HG03457 (cell line): Measurements from ENCODE around the gene DNAJB8.

Source experiments
- ATAC-seq: cut with Tn5 transposase; IDR thresholded peaks from one replicate; pipeline ENCODE4 v1.9.1; 2021; ENCODE audit warnings: moderate number of reproducible peaks; ENCODE audit not compliant: unreplicated experiment

The DNAJB8 gene

GRCh38 chr3:128494367-128494650 is 27.6 kb upstream of the DNAJB8 start:
- no peak for ATAC-seq

GRCh38 chr3:128493570-128494366 is 27.1 kb upstream of the DNAJB8 start:
- no peak for ATAC-seq

- ATAC-seq, result no peak
Observed at GRCh38 chr3:128492671-128493569, 26.2 kb upstream of the DNAJB8 start, which contains the start of gene GATA2. Gene GATA2 (minus strand): TSS chr3:128493201. CDS start chr3:128487031, 6,170 bp downstream.

GRCh38 chr3:128491941-128492670 is 25.4 kb upstream of the DNAJB8 start:
- no peak for ATAC-seq

- no peak for ATAC-seq
Observed at GRCh38 chr3:128491691-128491940, 24.9 kb upstream of the DNAJB8 start.

GRCh38 chr3:128490915-128491690 is 24.4 kb upstream of the DNAJB8 start:
- ATAC-seq, result no peak

- ATAC-seq, result no peak
Observed at GRCh38 chr3:128490650-128490914, 23.9 kb upstream of the DNAJB8 start.

- no peak for ATAC-seq
Observed at GRCh38 chr3:128489927-128490649, 23.4 kb upstream of the DNAJB8 start.

GRCh38 chr3:128489674-128489926 is 22.9 kb upstream of the DNAJB8 start:
- no peak for ATAC-seq

- ATAC-seq, result no peak
Observed at GRCh38 chr3:128488991-128489673, 22.4 kb upstream of the DNAJB8 start.

- no peak for ATAC-seq
Observed at GRCh38 chr3:128488636-128488990, 21.9 kb upstream of the DNAJB8 start.

- no peak for ATAC-seq
Observed at GRCh38 chr3:128487813-128488635, 21.3 kb upstream of the DNAJB8 start.

GRCh38 chr3:128487538-128487812 is 20.8 kb upstream of the DNAJB8 start:
- ATAC-seq, result no peak

GRCh38 chr3:128486681-128487537 is 20.2 kb upstream of the DNAJB8 start:
- ATAC-seq, result no peak

GRCh38 chr3:128486205-128486628 is 19.5 kb upstream of the DNAJB8 start:
- ATAC-seq, result no peak

GRCh38 chr3:128485282-128486204 is 18.9 kb upstream of the DNAJB8 start:
- ATAC-seq, result no peak

- ATAC-seq, result no peak
Observed at GRCh38 chr3:128484404-128485281, 18.0 kb upstream of the DNAJB8 start.
